OCI-LY7 (cell line): Measurements from ENCODE around the gene WNT3A. TPM values are rescaled to one million over a fixed set of nuclear protein-coding genes. Genes with fewer than 3 reads are reported as not detected.

Experiments
- BruUV-seq: library from RNA; stranded (reverse); fragments of 400-500 nt; replicated peaks from 2 replicates; lab custom pipeline; 2021; lab: Mats Ljungman, UMichigan
- CTCF ChIA-PET: fragments of 300-600 bp; sonication (Branson Sonifier 250); formaldehyde crosslinking; loops from one replicate; lab custom pipeline; 2022; ENCODE audit warnings: antibody characterized with exemption; ENCODE audit not compliant: unreplicated experiment; lab: Charles Lee
- POLR2A ChIA-PET: fragments of 300-600 bp; sonication (Branson Sonifier 250); formaldehyde crosslinking; loops from one replicate; lab custom pipeline; 2022; ENCODE audit warnings: antibody characterized with exemption; lab: Charles Lee
- DNase-seq: peaks from one replicate; pipeline ENCODE4 v3.0.0-alpha.2; 2015; ENCODE audit warnings: low spot score
- H2AFZ ChIP-seq: fragments of 200-600 bp; sonication (generic), shearing (Covaris generic); 2 replicates; pipeline ENCODE4 v1.6.1; 2014; ENCODE audit warnings: mild to moderate bottlenecking, antibody characterized with exemption, low read length, moderate library complexity
- H3K27ac ChIP-seq: fragments of 200-600 bp; sonication (generic); 2 replicates; pipeline ENCODE4 v1.5.1; 2014; ENCODE audit warnings: mixed run types, low read depth, mild to moderate bottlenecking, moderate library complexity, low read length, inconsistent platforms; ENCODE audit not compliant: poor library complexity, severe bottlenecking
- H3K36me3 ChIP-seq: fragments of 200-600 bp; sonication (generic); 2 replicates; pipeline ENCODE4 v1.6.1; 2014; ENCODE audit warnings: mild to moderate bottlenecking, antibody characterized with exemption, low read length, moderate library complexity, mixed read lengths; ENCODE audit not compliant: insufficient read depth
- H3K4me1 ChIP-seq: fragments of 200-600 bp; sonication (generic); 2 replicates; pipeline ENCODE4 v1.5.1; 2014; ENCODE audit warnings: mild to moderate bottlenecking, low read length; ENCODE audit not compliant: insufficient read depth, poor library complexity, severe bottlenecking
- H3K4me2 ChIP-seq: fragments of 200-600 bp; sonication (generic); 2 replicates; pipeline ENCODE4 v1.6.1; 2014; ENCODE audit warnings: mild to moderate bottlenecking, low read length
- H3K4me3 ChIP-seq: fragments of 200-600 bp; sonication (generic); 2 replicates; pipeline ENCODE4 v1.5.1; 2014; ENCODE audit warnings: mild to moderate bottlenecking, low read depth, low read length; ENCODE audit not compliant: poor library complexity, severe bottlenecking
- H3K79me2 ChIP-seq: fragments of 200-600 bp; sonication (generic); 2 replicates; pipeline ENCODE4 v1.6.1; 2016; ENCODE audit warnings: low read depth, mild to moderate bottlenecking, low read length, moderate library complexity, mixed read lengths; ENCODE audit not compliant: insufficient read depth
- H3K9me2 ChIP-seq: fragments of 200-600 bp; sonication (generic); 2 replicates; pipeline ENCODE4 v1.6.1; 2016; ENCODE audit warnings: mild to moderate bottlenecking, low read length, mixed read lengths; ENCODE audit not compliant: insufficient read depth
- H3K9me3 ChIP-seq: fragments of 200-600 bp; sonication (generic); 2 replicates; pipeline ENCODE4 v1.6.1; 2014; ENCODE audit warnings: mild to moderate bottlenecking, mixed run types, low read length, mixed read lengths
- H4K20me1 ChIP-seq: fragments of 200-600 bp; sonication (generic); 2 replicates; pipeline ENCODE4 v1.6.1; 2014; ENCODE audit warnings: mild to moderate bottlenecking, antibody characterized with exemption, low read length, moderate library complexity, mixed read lengths; ENCODE audit not compliant: insufficient read depth
- EZH2phosphoT487 ChIP-seq: fragments of 200-600 bp; sonication (generic); IDR thresholded peaks from 2 replicates; pipeline ENCODE4 v1.6.1; 2018; ENCODE audit warnings: low read depth, borderline replicate concordance, mild to moderate bottlenecking, mixed run types, antibody characterized with exemption, low read length, moderate library complexity, mixed read lengths
- intact Hi-C: fragments of 100-400 bp; cut with micrococcal nuclease; formaldehyde crosslinking; loops from one replicate; pipeline ENCODE4 v1.10.0; 2022; ENCODE audit not compliant: unreplicated experiment
- total RNA-seq, 2 experiments: library from RNA; depleted of rRNA in 1 of 2; stranded (reverse); fragments of >200 nt in 1 of 2; shearing (Covaris generic) in 1 of 2; gene quantifications; 2 replicates each; pipeline ENCODE4 v1.2.3, GENCODE V29; 2014 to 2022
- TF ChIP-seq, protein P1 (sequence below): fragments of 200-600 bp; sonication (generic); conservative IDR thresholded peaks from 2 replicates; pipeline ENCODE4 v1.5.1; 2014; ENCODE audit warnings: mild to moderate bottlenecking, antibody characterized with exemption, low read length, moderate library complexity, mixed read lengths

Gene WNT3A
- total RNA-seq, 2 experiments from 2014 or later, result not detected

DNA sequence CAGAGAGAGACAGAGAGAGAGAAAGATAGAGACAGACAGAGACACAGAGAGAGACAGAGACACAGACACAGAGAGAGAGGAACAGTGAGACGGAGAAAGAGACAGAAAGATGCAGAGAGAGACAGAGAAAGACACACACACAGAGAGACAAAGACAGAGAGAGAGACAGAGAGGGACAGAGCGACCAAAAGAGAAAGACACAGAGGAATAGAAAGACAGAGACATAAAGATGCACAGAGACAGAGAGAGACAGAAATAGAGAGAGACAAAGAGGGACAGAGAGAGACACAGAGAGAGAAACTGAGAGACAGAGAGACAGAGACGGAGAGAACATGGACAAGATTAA lies 16.5 kb downstream of the WNT3A start:
- Histone ChIP-seq H3K27ac (no peak overlapping the region), H4K20me1 (no peaks in the 10 kb centered on the region), H3K4me2 (no peak overlapping the region), H3K4me1 (no peaks in the 10 kb centered on the region), H3K79me2 (no peaks in the 10 kb centered on the region), H3K36me3 (no peaks in the 10 kb centered on the region), H2AFZ (no peak overlapping the region), H3K9me3 (peaks cover 4% of the 10 kb centered on the region; the same call in 1 of the 2 replicates), H3K9me2 (no peaks in the 10 kb centered on the region), H3K4me3 (no peak overlapping the region)
- intact Hi-C loops, result no loop called here
- ChIA-PET CTCF (no interaction called here), POLR2A (no interaction called here)
- TF ChIP-seq, protein P1, sequence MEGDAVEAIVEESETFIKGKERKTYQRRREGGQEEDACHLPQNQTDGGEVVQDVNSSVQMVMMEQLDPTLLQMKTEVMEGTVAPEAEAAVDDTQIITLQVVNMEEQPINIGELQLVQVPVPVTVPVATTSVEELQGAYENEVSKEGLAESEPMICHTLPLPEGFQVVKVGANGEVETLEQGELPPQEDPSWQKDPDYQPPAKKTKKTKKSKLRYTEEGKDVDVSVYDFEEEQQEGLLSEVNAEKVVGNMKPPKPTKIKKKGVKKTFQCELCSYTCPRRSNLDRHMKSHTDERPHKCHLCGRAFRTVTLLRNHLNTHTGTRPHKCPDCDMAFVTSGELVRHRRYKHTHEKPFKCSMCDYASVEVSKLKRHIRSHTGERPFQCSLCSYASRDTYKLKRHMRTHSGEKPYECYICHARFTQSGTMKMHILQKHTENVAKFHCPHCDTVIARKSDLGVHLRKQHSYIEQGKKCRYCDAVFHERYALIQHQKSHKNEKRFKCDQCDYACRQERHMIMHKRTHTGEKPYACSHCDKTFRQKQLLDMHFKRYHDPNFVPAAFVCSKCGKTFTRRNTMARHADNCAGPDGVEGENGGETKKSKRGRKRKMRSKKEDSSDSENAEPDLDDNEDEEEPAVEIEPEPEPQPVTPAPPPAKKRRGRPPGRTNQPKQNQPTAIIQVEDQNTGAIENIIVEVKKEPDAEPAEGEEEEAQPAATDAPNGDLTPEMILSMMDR, result no peak
- no peak for TF ChIP-seq EZH2phosphoT487
- DNase-seq, result no peak
- no TSS peak for BruUV-seq

DNA sequence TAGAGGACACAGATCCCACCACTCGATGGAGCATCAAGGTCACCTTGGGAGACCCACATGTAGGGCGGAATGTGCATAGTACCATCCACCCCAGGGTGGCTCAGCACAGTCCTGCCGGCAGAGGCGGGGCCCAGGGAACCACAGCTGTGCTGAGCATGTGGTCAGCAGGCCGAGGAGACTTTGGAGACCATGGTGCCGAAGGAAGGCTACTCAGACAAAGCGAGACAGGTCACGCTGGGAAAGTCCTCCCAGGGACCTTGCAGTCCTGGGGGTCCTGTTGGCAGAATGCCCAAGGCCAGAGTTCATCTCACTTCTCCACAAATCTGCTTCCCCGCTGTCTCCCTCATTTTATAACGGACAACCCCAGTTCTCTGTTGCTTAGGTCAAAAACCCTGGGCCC lies 22.5 kb downstream of the WNT3A start:
- no peak for DNase-seq
- H2AFZ ChIP-seq, result no peak overlapping the region
- H3K27ac ChIP-seq, result no peak overlapping the region
- ChIA-PET CTCF (no interaction called here), POLR2A (no interaction called here)
- H3K4me3 ChIP-seq, result no peak overlapping the region
- TF ChIP-seq, protein P1, result no peak
- TF ChIP-seq EZH2phosphoT487, result no peak
- H3K9me2 ChIP-seq, result no peaks in the 10 kb centered on the region
- H3K4me2 ChIP-seq, result no peak overlapping the region
- H3K79me2 ChIP-seq, result no peaks in the 10 kb centered on the region
- no peaks in the 10 kb centered on the region for H3K4me1 ChIP-seq
- no TSS peak for BruUV-seq
- no peaks in the 10 kb centered on the region for H3K36me3 ChIP-seq
- intact Hi-C loops, result no loop called here
- peaks cover 10% of the 10 kb centered on the region; the same call in 1 of the 2 replicates for H3K9me3 ChIP-seq
- H4K20me1 ChIP-seq, result no peaks in the 10 kb centered on the region

DNA sequence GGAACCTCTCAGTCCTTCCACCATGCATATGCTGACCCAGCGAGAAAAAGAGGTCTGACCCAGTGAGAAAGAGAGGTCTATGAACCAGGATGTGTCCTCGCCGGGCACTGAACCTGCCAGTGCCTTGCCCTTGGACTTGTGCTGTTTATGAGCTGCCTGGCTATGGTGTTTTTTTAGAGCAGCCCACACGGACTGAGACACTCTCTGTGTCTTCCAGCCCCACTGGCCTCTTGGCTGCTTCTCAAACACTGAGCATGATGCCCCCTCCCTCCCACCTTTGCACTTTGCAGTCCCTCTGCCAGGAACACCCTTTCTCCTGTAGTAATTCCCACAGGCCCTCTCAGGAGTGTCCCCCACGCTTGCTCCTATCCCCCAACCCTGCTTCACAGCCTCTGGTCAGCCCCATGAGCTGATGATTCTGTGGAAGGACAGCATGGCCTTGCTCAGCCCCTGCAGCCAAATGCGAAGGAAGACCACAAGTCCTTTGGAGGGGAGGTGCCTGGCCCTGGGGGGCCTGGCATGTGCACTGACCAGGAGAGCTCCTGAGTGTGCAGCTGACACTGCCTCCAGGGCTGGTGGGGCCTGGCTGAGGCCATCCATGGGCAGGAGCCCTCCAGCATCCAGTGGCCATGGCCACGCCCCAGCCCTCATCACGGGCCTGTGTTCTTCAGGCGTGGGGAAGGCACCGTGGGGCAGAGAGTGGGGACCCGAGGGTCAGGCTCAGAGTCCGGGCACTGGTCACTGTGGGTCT lies 23.8 kb downstream of the WNT3A start:
- Histone ChIP-seq H2AFZ (no peak overlapping the region), H3K79me2 (no peaks in the 10 kb centered on the region), H3K36me3 (no peaks in the 10 kb centered on the region), H4K20me1 (no peaks in the 10 kb centered on the region), H3K4me3 (no peak overlapping the region), H3K9me3 (0 out of 2 replicates have a peak, but pooled peaks cover 6% of the 10 kb centered on the region), H3K4me1 (no peaks in the 10 kb centered on the region), H3K9me2 (no peaks in the 10 kb centered on the region), H3K27ac (no peak overlapping the region), H3K4me2 (no peak overlapping the region)
- TF ChIP-seq EZH2phosphoT487, result no peak
- TF ChIP-seq, protein P1, result no peak
- no TSS peak for BruUV-seq
- intact Hi-C loops, result no loop called here
- CTCF ChIA-PET, result no interaction called here
- DNase-seq, result no peak
- POLR2A ChIA-PET, result no interaction called here
